Astrocyte (in vitro differentiated cells and primary cell): Measurements from ENCODE around the gene FAM180B. TPM values are rescaled to one million over a fixed set of nuclear protein-coding genes. Genes with fewer than 3 reads are reported as not detected.
"Not testable (repeated sequence)": the region's sequence is repeated elsewhere in the genome, so short reads cannot be mapped to it uniquely, and the experiment has no call there.

Experiments used
- DNase-seq: peaks from one replicate; pipeline ENCODE4 v3.0.0-alpha.2; 2010; ENCODE audit warnings: low read depth
- FAIRE-seq: peaks from 2 replicates; lab custom pipeline; 2011; peaks lifted over from hg19 to GRCh38; lab: Jason Lieb, UNC
- H2AFZ ChIP-seq: 2 replicates; pipeline ENCODE4 v1.6.0; 2012; ENCODE audit warnings: low read depth, low read length, inconsistent platforms
- H3K27ac ChIP-seq: 2 replicates; pipeline ENCODE4 v1.5.1; 2011; ENCODE audit warnings: low read depth, low read length, inconsistent platforms
- H3K27me3 ChIP-seq: 2 replicates; pipeline ENCODE4 v1.6.0; 2011; ENCODE audit warnings: low read length, inconsistent platforms; ENCODE audit not compliant: insufficient read depth
- H3K36me3 ChIP-seq: 2 replicates; pipeline ENCODE4 v1.5.1; 2011; ENCODE audit warnings: low read length, inconsistent platforms; ENCODE audit not compliant: insufficient read depth
- H3K4me1 ChIP-seq: 2 replicates; pipeline ENCODE4 v1.5.1; 2011; ENCODE audit warnings: low read length, inconsistent platforms; ENCODE audit not compliant: insufficient read depth
- H3K4me2 ChIP-seq: 2 replicates; pipeline ENCODE4 v1.6.0; 2012; ENCODE audit warnings: low read length, inconsistent platforms
- H3K4me3 ChIP-seq: 2 replicates; pipeline ENCODE4 v1.5.1; 2011; ENCODE audit warnings: low read depth, mild to moderate bottlenecking, low read length, inconsistent platforms; ENCODE audit not compliant: insufficient read depth
- H3K79me2 ChIP-seq: 2 replicates; pipeline ENCODE4 v1.6.0; 2012; ENCODE audit warnings: mild to moderate bottlenecking, low read length, inconsistent platforms; ENCODE audit not compliant: insufficient read depth
- H3K9ac ChIP-seq: 2 replicates; pipeline ENCODE4 v1.6.0; 2012; ENCODE audit warnings: mild to moderate bottlenecking, low read length, inconsistent platforms
- H3K9me3 ChIP-seq: 2 replicates; pipeline ENCODE4 v1.5.1; 2012; ENCODE audit warnings: low read depth, mild to moderate bottlenecking, low read length, inconsistent platforms; ENCODE audit not compliant: insufficient read depth
- H4K20me1 ChIP-seq: 2 replicates; pipeline ENCODE4 v1.6.0; 2012; ENCODE audit warnings: low read length, inconsistent platforms; ENCODE audit not compliant: insufficient read depth
- H3K27ac Mint-ChIP-seq: one replicate; pipeline ENCODE4 v1.8.0; 2021; ENCODE audit warnings: mild to moderate bottlenecking, mixed read lengths; ENCODE audit not compliant: unreplicated experiment
- H3K27me3 Mint-ChIP-seq: one replicate; pipeline ENCODE4 v1.8.0; 2021; ENCODE audit warnings: low read depth, mixed read lengths; ENCODE audit not compliant: unreplicated experiment
- H3K36me3 Mint-ChIP-seq: one replicate; pipeline ENCODE4 v1.8.0; 2021; ENCODE audit warnings: low read depth, mixed read lengths; ENCODE audit not compliant: unreplicated experiment
- H3K4me1 Mint-ChIP-seq: one replicate; pipeline ENCODE4 v1.8.0; 2021; ENCODE audit warnings: low read depth, mixed read lengths; ENCODE audit not compliant: unreplicated experiment
- H3K4me3 Mint-ChIP-seq: one replicate; pipeline ENCODE4 v1.8.0; 2021; ENCODE audit warnings: mild to moderate bottlenecking, moderate library complexity, mixed read lengths; ENCODE audit not compliant: unreplicated experiment
- H3K9me3 Mint-ChIP-seq: one replicate; pipeline ENCODE4 v1.8.0; 2021; ENCODE audit warnings: mild to moderate bottlenecking, mixed read lengths; ENCODE audit not compliant: unreplicated experiment
- EZH2 ChIP-seq: IDR thresholded peaks from 2 replicates; pipeline ENCODE4 v1.6.1; 2012; ENCODE audit warnings: mild to moderate bottlenecking, low read length, inconsistent platforms; ENCODE audit not compliant: insufficient read depth
- total RNA-seq: library from RNA; stranded (reverse); gene quantifications from 2 replicates; pipeline ENCODE4 v1.2.1, GENCODE V29; 2021
- TF ChIP-seq, protein P1 (sequence below): IDR thresholded peaks from 2 replicates; pipeline ENCODE4 v1.5.1; 2011; ENCODE audit warnings: low read depth, mild to moderate bottlenecking, inconsistent platforms, low read length, moderate library complexity; ENCODE audit not compliant: insufficient read depth

Gene FAM180B
- total RNA-seq, 1 donor from 2014 or later = 0.16 TPM

DNA sequence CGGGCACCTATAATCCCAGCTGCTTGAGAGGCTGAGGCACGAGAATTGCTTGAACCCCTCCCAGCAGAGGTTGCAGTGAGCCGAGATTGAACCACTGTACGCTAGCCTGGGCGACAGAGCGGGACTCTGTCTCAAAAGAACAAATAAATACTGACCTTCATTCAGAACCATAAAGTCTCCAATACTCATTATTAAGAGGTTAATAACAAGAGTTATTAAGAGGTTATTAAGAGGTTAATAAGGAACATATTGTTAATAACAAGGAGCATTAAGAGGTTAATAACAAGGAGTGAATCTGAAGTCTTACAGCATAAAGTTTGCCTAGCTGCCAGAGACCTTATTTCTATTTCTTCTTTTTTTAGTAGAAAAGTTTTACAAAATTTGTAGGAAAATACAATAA is 41.2 kb upstream of the FAM180B start:
- H3K36me3 Mint-ChIP-seq = no peaks in the 10 kb centered on the region

DNA sequence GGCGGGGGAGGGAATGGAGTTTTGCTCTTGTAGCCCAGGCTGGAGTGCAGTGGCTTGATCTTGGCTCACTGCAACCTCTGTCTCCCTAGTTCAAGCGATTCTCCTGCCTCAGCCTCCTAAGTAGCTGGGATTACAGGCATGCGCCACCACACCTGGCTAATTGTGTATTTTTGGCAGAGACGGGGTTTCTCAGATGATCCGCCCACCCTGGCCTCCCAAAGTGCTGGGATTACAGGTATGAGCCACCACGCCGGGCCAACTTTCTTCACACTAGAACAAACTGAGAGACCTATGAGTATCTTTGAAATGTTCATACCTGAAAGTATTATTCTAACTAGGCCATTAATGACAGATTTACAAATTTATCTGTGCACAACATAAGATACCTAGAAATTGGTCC is 40.2 kb upstream of the FAM180B start:
- not testable (repeated sequence) for H3K4me1 ChIP-seq, H3K9me3 ChIP-seq, H3K36me3 Mint-ChIP-seq, H3K4me3 ChIP-seq, H3K4me3 Mint-ChIP-seq, H3K36me3 ChIP-seq, FAIRE-seq, DNase-seq, H2AFZ ChIP-seq, H3K27ac ChIP-seq, H3K4me2 ChIP-seq, H3K27ac Mint-ChIP-seq, H3K9me3 Mint-ChIP-seq, H3K27me3 Mint-ChIP-seq, H3K27me3 ChIP-seq, H3K9ac ChIP-seq
- peaks cover 100% of the 10 kb centered on the region for H3K79me2 ChIP-seq
- peaks cover 87% of the 10 kb centered on the region for H4K20me1 ChIP-seq
- peaks cover 13% of the 10 kb centered on the region for H3K4me1 Mint-ChIP-seq

More for the DNA sequence above, 41.2 kb upstream of the FAM180B start:
- H4K20me1 ChIP-seq = peaks cover 87% of the 10 kb centered on the region
- peaks cover 99% of the 10 kb centered on the region for H3K79me2 ChIP-seq
- H3K9me3 ChIP-seq = no peaks in the 10 kb centered on the region
- peaks cover 3% of the 10 kb centered on the region for H3K36me3 ChIP-seq
- no peak overlapping the region for H2AFZ ChIP-seq
- Mint-ChIP-seq H3K27me3 (no peaks in the 10 kb centered on the region), H3K4me3 (no peak overlapping the region), H3K27ac (no peak overlapping the region), H3K4me1 (peaks cover 15% of the 10 kb centered on the region), H3K9me3 (no peaks in the 10 kb centered on the region)
- H3K27ac ChIP-seq = no peak overlapping the region
- TF ChIP-seq, protein P1, sequence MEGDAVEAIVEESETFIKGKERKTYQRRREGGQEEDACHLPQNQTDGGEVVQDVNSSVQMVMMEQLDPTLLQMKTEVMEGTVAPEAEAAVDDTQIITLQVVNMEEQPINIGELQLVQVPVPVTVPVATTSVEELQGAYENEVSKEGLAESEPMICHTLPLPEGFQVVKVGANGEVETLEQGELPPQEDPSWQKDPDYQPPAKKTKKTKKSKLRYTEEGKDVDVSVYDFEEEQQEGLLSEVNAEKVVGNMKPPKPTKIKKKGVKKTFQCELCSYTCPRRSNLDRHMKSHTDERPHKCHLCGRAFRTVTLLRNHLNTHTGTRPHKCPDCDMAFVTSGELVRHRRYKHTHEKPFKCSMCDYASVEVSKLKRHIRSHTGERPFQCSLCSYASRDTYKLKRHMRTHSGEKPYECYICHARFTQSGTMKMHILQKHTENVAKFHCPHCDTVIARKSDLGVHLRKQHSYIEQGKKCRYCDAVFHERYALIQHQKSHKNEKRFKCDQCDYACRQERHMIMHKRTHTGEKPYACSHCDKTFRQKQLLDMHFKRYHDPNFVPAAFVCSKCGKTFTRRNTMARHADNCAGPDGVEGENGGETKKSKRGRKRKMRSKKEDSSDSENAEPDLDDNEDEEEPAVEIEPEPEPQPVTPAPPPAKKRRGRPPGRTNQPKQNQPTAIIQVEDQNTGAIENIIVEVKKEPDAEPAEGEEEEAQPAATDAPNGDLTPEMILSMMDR = no peak
- no peak for TF ChIP-seq EZH2
- no peak for FAIRE-seq
- H3K4me2 ChIP-seq = no peak overlapping the region
- H3K9ac ChIP-seq = no peak overlapping the region
- peaks cover 9% of the 10 kb centered on the region for H3K4me1 ChIP-seq
- no peaks in the 10 kb centered on the region for H3K27me3 ChIP-seq
- H3K4me3 ChIP-seq = no peak overlapping the region
- DNase-seq = no peak

DNA sequence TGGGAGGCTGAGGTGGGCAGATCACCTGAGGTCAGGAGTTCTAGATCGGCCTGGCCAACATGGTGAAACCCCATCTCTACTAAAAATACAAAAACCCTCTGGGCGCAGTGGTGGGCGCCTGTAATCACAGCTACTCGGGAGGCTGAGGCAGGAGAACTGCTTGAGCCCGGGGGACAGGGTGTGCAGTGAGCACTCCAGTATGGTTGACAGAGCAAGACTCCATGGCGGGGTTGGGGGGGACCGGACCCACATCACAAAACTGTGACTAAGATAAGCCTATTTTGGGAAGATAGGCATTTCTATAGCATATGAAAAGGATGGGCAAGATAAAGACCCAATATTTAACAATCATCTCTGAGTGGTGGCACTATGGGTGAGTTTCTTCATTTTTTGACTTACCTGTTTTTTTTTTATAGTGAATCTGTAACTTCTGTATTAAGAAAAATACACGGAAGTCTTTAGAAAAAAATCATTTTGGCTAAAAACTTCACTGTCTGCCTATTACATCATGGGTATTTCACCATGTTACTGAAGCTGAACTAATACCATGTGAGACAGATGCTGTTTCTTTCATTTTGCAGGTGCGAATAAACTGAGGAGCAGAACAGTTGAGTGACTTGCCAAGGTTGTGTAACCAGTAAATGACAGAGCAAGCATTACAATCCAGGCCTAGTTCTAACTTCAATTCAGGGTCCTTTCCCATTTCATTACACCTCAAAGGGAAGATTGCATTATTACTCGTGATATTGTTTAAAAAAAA is 36.0 kb upstream of the FAM180B start:
- no peaks in the 10 kb centered on the region for H3K9me3 ChIP-seq
- H3K4me2 ChIP-seq = peak overlapping the region; percentile 89
- no peak overlapping the region for H2AFZ ChIP-seq
- H3K4me3 ChIP-seq = no peak overlapping the region
- peaks cover 77% of the 10 kb centered on the region for H3K79me2 ChIP-seq
- H3K27ac Mint-ChIP-seq = peak overlapping the region; percentile 55
- peaks cover 3% of the 10 kb centered on the region for H3K36me3 ChIP-seq
- H3K4me1 ChIP-seq = peaks cover 6% of the 10 kb centered on the region
- peak overlapping the region; percentile 99 for H3K4me3 Mint-ChIP-seq
- H3K9ac ChIP-seq = no peak overlapping the region
- FAIRE-seq (no peak), DNase-seq (no peak)
- H4K20me1 ChIP-seq = peaks cover 60% of the 10 kb centered on the region
- TF ChIP-seq EZH2 = no peak
- TF ChIP-seq, protein P1 = no peak
- no peak overlapping the region for H3K27ac ChIP-seq
- no peaks in the 10 kb centered on the region for H3K9me3 Mint-ChIP-seq
- no peaks in the 10 kb centered on the region for H3K27me3 Mint-ChIP-seq
- H3K4me1 Mint-ChIP-seq = peaks cover 13% of the 10 kb centered on the region
- peaks cover 5% of the 10 kb centered on the region for H3K36me3 Mint-ChIP-seq
- H3K27me3 ChIP-seq = no peaks in the 10 kb centered on the region
